Measurements from ENCODE around the gene SMKR1. TPM values are rescaled to one million over a fixed set of nuclear protein-coding genes. Genes with fewer than 3 reads are reported as not detected.

Gene SMKR1
- total and polyA plus RNA-seq, 2 of the 8 experiments (the other 6 are each of a cell fraction or from before 2014, with no cell fraction given): 0.39 to 1.6 TPM

- no peak overlapping the region for H3K23ac ChIP-seq (ENCODE audit: insufficient read length)
- no peak overlapping the region for H3K27ac ChIP-seq (ENCODE audit: low read depth, low read length)
- H2BK12ac ChIP-seq (ENCODE audit: low read depth, low read length): no peak overlapping the region
- H3K18ac ChIP-seq (ENCODE audit: extremely low read depth, low read length): no peak overlapping the region
- no peaks in the 10 kb centered on the region for H3K79me2 ChIP-seq (ENCODE audit: control insufficient read depth in 1 of 2, insufficient read depth in 2 of 2, low read length in 2 of 2)
- H3K4me2 ChIP-seq (ENCODE audit: insufficient read depth in 1 of 2, low read depth in 2 of 2, low read length in 2 of 2): no peak overlapping the region
- H3K4me3 ChIP-seq (ENCODE audit: extremely low read depth in 1 of 4, insufficient read depth in 2 of 4, low read depth in 3 of 4, low read length in 4 of 4): no peak overlapping the region
- peak overlapping the region; percentile 86; the same call in 1 of the 2 replicates for H2AK5ac ChIP-seq (ENCODE audit: low read depth, low read length)
- no peak overlapping the region for H4K8ac ChIP-seq (ENCODE audit: extremely low read depth, insufficient read depth, low read length)
- H3K9me3 ChIP-seq (ENCODE audit: insufficient read depth in 2 of 2, low read depth in 1 of 2, low read length in 1 of 2): no peaks in the 10 kb centered on the region
- H2AFZ ChIP-seq (ENCODE audit: low read length): no peak overlapping the region
- TF ChIP-seq CHD1 (IDR thresholded peaks at IDR 0.05; ENCODE audit: low read depth, low read length) (no peak), CREB1 (IDR thresholded peaks at IDR 0.05) (no peak), TBP (IDR thresholded peaks at IDR 0.05; ENCODE audit: low read depth, low read length) (no peak)
- POLR2A ChIA-PET (ENCODE audit: partially characterized antibody): no interaction called here
- H3K36me3 ChIP-seq (ENCODE audit: control insufficient read depth in 2 of 4, insufficient read depth in 4 of 4, low read length in 3 of 4): no peaks in the 10 kb centered on the region
- 92% methylated on average over 4 of the region's 4 CpGs; no CpG with 5 or more reads in 1 of the 2 experiments for WGBS, 2 experiments (ENCODE audit: extremely low coverage in 1 of 2, insufficient coverage in 1 of 2, insufficient read length in 1 of 2, insufficient replicate concordance in 2 of 2, low coverage in 1 of 2, low lambda C conversion rate in 2 of 2, missing lambda C conversion rate in 1 of 2)
- H2BK20ac ChIP-seq (ENCODE audit: low read length): no peak overlapping the region
- DNase-seq (ENCODE audit: low read depth in 1 of 2, low spot score in 2 of 2): peak in 1 of 2 experiments; percentile 23
- FAIRE-seq: no peak
- no peak overlapping the region for H2BK5ac ChIP-seq (ENCODE audit: low read depth, low read length)
- no peaks in the 10 kb centered on the region for H3K79me1 ChIP-seq (ENCODE audit: low read depth, low read length)
- H4K91ac ChIP-seq (replicated peaks; ENCODE audit: insufficient read length, low read length): no peak overlapping the region
- no peak overlapping the region for H3K56ac ChIP-seq (replicated peaks; ENCODE audit: insufficient read length, low read depth, low read length)
- no peak overlapping the region for H2BK120ac ChIP-seq (replicated peaks; ENCODE audit: low read depth, low read length)
- H3K9ac ChIP-seq (replicated peaks in 1 of 4; ENCODE audit: extremely low read depth in 1 of 4, low read depth in 3 of 4, low read length in 3 of 4): no peak overlapping the region
- peaks cover 3% of the 10 kb centered on the region; the same call in 1 of the 2 replicates for H3K23me2 ChIP-seq (ENCODE audit: low read depth, low read length)
- CTCF ChIA-PET (ENCODE audit: partially characterized antibody): interaction anchor here (1.1 to 1.9 kb wide), 5 partner anchors 12 to 333 kb away, joined by 3 to 6 read pairs (median 4); no protein-coding TSS in a partner anchor
- no peaks in the 10 kb centered on the region for H4K20me1 ChIP-seq (replicated peaks in 1 of 2; ENCODE audit: control insufficient read depth in 1 of 2, insufficient read depth in 2 of 2, low read length in 2 of 2)
- no peak overlapping the region for H3K14ac ChIP-seq (ENCODE audit: insufficient read length)
- no peak overlapping the region for H4K5ac ChIP-seq (ENCODE audit: insufficient read length, low read depth, low read length)
- H2BK15ac ChIP-seq (ENCODE audit: low read length): peak overlapping the region; percentile 8; the same call in 1 of the 2 replicates
- H3K4ac ChIP-seq (replicated peaks; ENCODE audit: insufficient read length, low read depth, low read length): no peak overlapping the region
- peaks cover 0 to 11% (median 6%) of the 10 kb centered on the region in 4 experiments; a peak in 4 of 7 replicates for H3K27me3 ChIP-seq (replicated peaks in 1 of 4; ENCODE audit: control insufficient read depth in 3 of 4, extremely low read depth in 1 of 4, insufficient read depth in 3 of 4, low read length in 3 of 4)
- peaks cover 0 to 3% (median 0%) of the 10 kb centered on the region in 4 experiments; a peak in 1 of 7 replicates for H3K4me1 ChIP-seq (replicated peaks in 1 of 4; ENCODE audit: control insufficient read depth in 3 of 4, insufficient read depth in 4 of 4, low read length in 3 of 4)
These were observed 5.2 kb upstream of the SMKR1 start for GRCh38 chr7:129497156-129497555.
